Measurements from ENCODE around the gene MYADM.

GRCh38 chr19:53828531-53828930 lies 39.2 kb upstream of the MYADM start:
- TF ChIP-seq, protein P1, sequence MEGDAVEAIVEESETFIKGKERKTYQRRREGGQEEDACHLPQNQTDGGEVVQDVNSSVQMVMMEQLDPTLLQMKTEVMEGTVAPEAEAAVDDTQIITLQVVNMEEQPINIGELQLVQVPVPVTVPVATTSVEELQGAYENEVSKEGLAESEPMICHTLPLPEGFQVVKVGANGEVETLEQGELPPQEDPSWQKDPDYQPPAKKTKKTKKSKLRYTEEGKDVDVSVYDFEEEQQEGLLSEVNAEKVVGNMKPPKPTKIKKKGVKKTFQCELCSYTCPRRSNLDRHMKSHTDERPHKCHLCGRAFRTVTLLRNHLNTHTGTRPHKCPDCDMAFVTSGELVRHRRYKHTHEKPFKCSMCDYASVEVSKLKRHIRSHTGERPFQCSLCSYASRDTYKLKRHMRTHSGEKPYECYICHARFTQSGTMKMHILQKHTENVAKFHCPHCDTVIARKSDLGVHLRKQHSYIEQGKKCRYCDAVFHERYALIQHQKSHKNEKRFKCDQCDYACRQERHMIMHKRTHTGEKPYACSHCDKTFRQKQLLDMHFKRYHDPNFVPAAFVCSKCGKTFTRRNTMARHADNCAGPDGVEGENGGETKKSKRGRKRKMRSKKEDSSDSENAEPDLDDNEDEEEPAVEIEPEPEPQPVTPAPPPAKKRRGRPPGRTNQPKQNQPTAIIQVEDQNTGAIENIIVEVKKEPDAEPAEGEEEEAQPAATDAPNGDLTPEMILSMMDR (IDR thresholded peaks at IDR 0.05): no peak
- TF ChIP-seq JUND (IDR thresholded peaks at IDR 0.05) (no peak), RXRA (IDR thresholded peaks at IDR 0.05; ENCODE audit: borderline replicate concordance, low read depth) (no peak), YY1 (IDR thresholded peaks at IDR 0.05; ENCODE audit: low read depth) (no peak), EP300 (IDR thresholded peaks at IDR 0.05; ENCODE audit: borderline replicate concordance in 1 of 2, low read depth in 1 of 2, low read length in 1 of 2) (no peak), TEAD4 (IDR thresholded peaks at IDR 0.05; ENCODE audit: borderline replicate concordance, insufficient read depth) (no peak), USF1 (IDR thresholded peaks at IDR 0.05; ENCODE audit: borderline replicate concordance, low read depth) (no peak), ELF1 (IDR thresholded peaks at IDR 0.05) (no peak), TAF1 (IDR thresholded peaks at IDR 0.05; ENCODE audit: borderline replicate concordance, low read depth, low read length) (no peak)
- TF ChIP-seq, protein P2, sequence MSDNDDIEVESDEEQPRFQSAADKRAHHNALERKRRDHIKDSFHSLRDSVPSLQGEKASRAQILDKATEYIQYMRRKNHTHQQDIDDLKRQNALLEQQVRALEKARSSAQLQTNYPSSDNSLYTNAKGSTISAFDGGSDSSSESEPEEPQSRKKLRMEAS (IDR thresholded peaks at IDR 0.05; ENCODE audit: low read depth): no peak

Data from SK-N-SH (cell line).